GM12874 (cell line): ENCODE results near the gene ZNF581.

Source experiments
- TF ChIP-seq, protein P1 (sequence below): IDR thresholded peaks from 2 replicates; pipeline ENCODE4 v1.5.1; 2011; ENCODE audit warnings: low read depth, mild to moderate bottlenecking, control low read depth, low read length, moderate library complexity; ENCODE audit not compliant: insufficient read depth

The ZNF581 gene

DNA sequence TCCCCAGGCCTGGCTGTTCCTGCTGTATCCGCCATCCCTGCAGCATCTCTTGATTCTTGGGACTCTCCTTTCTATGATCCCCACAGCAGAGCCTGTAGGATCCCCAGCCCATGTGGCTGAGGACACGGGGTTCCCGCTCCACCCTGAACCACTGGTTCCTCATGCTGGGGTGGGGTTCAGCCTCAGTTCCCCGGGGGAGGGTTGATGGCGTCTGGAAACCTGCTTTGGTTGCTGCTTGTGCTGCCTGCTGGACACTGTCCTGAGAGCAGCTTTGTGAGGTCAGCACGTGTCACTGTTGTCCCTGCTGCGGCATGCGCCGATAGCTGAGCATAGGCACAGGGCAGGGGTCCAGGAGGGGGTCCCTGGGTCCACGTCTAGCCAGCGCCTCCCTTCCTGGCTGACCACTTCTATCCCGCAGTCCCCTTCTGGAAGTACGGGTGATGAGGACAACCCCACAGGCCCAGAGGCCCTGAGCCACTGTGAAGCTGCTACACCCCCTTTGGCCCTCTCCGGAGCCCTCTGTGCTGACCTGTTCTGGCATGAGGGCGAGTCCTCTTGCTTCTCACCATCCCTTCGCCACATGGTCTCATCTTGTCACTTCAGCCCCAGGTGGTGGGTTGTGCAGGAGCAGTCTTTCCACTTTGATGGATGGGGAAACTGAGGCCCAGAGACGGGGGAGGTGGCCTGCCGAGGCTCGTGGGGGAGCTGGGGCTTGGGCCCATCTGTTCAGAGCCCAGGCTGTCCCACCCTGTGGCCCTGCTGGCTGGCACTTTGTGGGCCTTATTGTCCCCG lies 37.1 kb downstream of the ZNF581 start:
- TF ChIP-seq, protein P1, sequence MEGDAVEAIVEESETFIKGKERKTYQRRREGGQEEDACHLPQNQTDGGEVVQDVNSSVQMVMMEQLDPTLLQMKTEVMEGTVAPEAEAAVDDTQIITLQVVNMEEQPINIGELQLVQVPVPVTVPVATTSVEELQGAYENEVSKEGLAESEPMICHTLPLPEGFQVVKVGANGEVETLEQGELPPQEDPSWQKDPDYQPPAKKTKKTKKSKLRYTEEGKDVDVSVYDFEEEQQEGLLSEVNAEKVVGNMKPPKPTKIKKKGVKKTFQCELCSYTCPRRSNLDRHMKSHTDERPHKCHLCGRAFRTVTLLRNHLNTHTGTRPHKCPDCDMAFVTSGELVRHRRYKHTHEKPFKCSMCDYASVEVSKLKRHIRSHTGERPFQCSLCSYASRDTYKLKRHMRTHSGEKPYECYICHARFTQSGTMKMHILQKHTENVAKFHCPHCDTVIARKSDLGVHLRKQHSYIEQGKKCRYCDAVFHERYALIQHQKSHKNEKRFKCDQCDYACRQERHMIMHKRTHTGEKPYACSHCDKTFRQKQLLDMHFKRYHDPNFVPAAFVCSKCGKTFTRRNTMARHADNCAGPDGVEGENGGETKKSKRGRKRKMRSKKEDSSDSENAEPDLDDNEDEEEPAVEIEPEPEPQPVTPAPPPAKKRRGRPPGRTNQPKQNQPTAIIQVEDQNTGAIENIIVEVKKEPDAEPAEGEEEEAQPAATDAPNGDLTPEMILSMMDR: no peak

DNA sequence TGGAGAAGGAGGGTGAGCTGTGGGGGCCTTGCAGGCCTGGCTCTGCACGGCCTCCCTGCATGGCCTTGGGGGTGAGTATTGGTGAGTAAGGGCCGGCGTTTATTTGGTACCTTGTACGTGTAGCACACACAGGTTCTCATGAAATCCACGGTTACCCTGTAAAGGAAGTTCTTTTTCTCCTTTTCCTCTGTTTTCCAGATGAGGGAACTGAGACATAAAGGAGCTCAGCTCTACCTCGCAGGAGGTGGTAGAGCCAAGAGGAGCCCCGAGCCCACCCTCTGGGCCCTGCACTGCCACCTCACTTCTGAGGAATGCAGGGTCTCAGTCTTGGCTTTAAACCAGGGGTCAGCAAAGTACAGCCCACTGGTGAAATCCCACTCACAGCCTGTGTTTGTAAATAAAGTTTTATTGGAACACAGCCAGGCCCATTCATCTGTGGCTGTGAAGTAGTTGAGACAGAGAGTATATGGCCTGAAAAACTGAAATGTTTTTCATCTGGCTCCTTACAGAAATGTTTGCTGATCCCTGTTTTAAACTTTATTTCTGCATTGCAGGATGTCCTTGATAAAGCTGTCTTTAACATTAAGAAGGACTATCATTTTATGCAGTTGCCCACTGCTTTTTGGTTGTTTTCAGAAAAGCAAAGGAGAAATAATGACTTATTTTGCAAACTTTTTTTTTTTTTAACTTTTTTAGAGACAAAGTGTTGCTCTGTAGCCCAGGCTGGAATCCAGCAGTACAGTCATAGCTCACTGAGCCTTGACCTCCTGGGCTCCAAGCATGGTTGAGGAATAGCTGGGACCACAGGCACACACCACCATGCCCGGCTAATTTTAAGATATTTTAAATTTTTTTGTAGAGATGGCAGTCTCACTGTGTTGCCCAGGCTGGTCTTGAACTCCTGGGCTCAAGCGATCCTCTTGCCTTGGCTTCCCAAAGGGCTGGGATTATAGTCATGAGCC lies 38.0 kb downstream of the ZNF581 start:
- TF ChIP-seq, protein P1: no peak

DNA sequence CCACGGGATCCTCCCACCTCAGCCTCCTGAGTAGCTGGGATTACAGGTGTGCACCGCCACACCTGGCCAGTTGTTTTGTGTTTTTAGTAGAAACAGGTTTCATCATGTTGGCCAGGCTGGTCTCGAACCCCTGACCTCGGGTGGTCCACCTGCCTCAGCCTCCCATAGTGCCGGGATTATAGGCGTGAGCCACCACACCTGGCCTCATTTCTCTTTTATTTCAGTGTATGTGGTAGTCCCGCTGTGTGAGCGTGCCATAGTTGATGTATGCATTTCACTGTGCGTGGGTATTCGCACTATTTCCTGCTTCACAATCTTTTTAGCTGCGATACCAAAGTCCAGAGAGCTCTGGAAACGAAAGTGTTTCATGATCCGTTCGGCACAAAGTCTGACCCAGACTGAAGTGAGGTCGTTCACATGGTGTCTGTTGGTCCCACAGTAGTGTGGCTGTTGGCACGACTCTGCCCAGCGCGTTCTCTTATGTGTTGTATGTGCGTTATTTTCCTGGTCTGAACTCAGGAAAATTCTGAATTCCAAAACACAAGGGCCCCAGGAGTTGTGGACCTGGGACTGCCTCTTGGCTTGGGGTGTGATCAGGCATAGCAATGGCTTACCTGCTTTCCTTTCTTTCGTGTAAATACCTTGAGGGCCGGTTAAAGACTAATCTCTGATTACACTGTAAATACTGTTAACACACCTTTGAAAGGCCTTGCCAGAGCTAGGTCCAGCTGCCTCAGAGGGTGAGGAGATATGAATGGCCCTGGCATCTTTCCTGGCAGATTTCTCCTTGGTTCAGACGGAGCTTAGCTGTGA lies 40.2 kb downstream of the ZNF581 start:
- TF ChIP-seq, protein P1: no peak

DNA sequence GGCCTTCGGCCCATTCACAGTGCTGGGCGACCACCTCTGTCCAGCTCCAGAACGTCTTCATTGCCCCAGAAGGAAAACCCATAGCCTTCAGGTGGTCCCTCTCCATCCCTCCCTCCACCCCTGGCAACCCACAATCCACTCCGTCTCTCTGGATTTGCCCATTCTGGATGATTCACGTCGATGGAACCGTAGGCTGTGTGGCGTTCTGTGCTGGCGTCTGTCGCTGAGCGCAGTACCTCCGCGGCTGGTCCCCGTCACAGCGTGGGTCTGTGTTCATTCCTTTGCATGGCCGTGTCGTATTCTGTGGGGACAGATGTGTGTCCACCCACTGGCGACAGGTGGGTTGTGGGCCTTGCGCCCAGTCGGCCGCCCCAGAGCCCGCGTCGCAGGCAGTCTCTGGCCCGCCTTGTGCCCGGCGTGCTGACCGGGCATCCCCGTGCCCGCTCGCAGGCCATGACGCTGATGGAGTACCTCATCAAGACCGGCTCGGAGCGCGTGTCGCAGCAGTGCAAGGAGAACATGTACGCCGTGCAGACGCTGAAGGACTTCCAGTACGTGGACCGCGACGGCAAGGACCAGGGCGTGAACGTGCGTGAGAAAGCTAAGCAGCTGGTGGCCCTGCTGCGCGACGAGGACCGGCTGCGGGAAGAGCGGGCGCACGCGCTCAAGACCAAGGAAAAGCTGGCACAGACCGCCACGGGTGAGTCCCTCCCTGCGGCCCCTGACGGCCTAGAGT lies 41.7 kb downstream of the ZNF581 start:
- TF ChIP-seq, protein P1: no peak

DNA sequence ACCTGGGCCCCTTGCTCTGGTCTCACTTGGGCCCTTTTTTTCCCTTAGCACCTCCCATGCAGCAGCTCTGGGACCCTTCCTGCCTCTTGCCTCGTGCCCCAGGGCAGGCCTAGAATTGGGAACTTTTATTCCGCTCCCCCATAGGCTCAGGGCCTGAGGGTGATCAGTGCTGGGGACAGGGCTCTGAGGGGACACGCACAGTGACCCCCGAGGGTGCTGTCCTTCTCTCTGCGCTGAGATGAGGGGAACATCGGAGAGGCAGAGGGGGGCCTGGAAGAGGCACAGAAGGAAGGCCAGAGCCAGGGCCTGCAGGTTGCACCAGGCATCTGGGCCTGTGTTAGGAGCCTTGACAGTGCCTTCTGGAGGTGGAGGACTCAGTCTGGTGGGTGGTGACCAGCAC lies 42.3 kb downstream of the ZNF581 start:
- TF ChIP-seq, protein P1: no peak

DNA sequence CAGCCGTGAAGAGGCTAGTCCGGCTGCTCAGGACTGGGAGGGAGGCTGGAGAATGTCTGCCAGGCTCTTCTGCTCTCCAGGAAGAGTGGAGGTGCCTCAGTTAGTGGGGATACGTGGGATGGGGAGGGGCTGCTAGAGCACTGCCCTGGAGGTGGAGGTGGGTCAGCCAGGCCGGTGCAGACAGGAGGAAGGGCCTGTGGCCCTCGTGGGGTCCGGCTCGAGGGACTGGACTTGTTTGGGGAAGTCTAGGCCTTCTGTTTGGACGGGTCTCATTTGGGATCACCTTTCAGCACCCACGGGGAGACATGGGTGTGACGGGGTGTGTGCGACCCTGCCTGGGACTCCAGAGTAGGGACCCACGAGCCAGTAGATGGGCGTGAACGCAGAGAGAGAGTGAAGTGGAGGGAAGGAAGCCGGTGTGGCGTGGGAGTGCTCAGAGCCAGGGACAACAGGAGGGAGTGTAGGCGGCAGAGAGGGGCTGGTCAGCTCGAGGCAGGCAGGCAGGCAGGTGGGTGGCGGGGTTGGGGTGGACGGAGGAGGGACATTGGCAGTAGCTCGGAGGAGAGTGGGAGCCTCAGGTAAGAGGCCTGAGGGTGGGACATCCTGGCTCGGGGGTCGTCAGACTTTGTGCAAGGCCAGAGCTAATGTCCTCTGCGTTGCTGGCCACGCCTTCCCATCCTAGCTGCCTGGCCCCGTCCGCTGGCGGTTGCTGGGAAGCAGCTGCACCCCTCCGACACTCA lies 43.0 kb downstream of the ZNF581 start:
- TF ChIP-seq, protein P1: no peak
